Activated CD4-positive, alpha-beta T cell treated with anti-CD3 and anti-CD28 coated beads for 36 hours (primary cell): ENCODE data around the gene LSM4. TPM values are rescaled to one million over a fixed set of nuclear protein-coding genes. Genes with fewer than 3 reads are reported as not detected.
A peak's percentile ranks its signal among the peaks of the same experiment; 100 is the strongest.

ENCODE experiments used
- ATAC-seq: fragments of 200-7000 bp; cut with Tn5 transposase; one replicate; pipeline ENCODE4 v1.10.0; 2021; ENCODE audit warnings: mild to moderate bottlenecking, moderate library complexity
- CTCF ChIA-PET: fragments of 350-600 bp; sonication (Branson Sonifier 250); formaldehyde crosslinking; loops from one replicate; lab custom pipeline; 2021; ENCODE audit warnings: antibody characterized with exemption; lab: Charles Lee
- POLR2A ChIA-PET: fragments of 350-600 bp; sonication (Branson Sonifier 250); formaldehyde crosslinking; loops from one replicate; lab custom pipeline; 2021; ENCODE audit warnings: antibody characterized with exemption, inconsistent platforms; lab: Charles Lee
- DNase-seq: peaks from one replicate; pipeline ENCODE4 v3.0.0-alpha.2; 2020
- H3K27ac Mint-ChIP-seq: one replicate; pipeline ENCODE4 v1.8.0; 2021; ENCODE audit warnings: mixed read lengths
- H3K27me3 Mint-ChIP-seq: one replicate; pipeline ENCODE4 v1.8.0; 2021; ENCODE audit warnings: mixed read lengths
- H3K36me3 Mint-ChIP-seq: one replicate; pipeline ENCODE4 v1.8.0; 2021; ENCODE audit warnings: low read depth, mixed read lengths
- H3K4me1 Mint-ChIP-seq: one replicate; pipeline ENCODE4 v1.8.0; 2021; ENCODE audit warnings: mixed read lengths
- H3K4me3 Mint-ChIP-seq: one replicate; pipeline ENCODE4 v1.8.0; 2021; ENCODE audit warnings: mild to moderate bottlenecking, moderate library complexity, mixed read lengths
- H3K9me3 Mint-ChIP-seq: one replicate; pipeline ENCODE4 v1.8.0; 2021; ENCODE audit warnings: low read depth, mixed read lengths
- intact Hi-C, 2 experiments: fragments of 100-400 bp; cut with DNase I in 1 of 2; cut with micrococcal nuclease in 1 of 2; formaldehyde crosslinking; loops; one replicate each; pipeline versions ENCODE4 v1.14.2 to v1.15.1; 2022 to 2024; cut with DNase I, micrococcal nuclease
- total RNA-seq, 2 experiments: library from RNA; stranded (reverse); gene quantifications; one replicate each; pipeline ENCODE4 v1.2.3, GENCODE V29; 2021

LSM4 gene
- total RNA-seq, 2 experiments from 2014 or later: 269 to 370 TPM

- peaks cover 5% of the 10 kb centered on the region for H3K9me3 Mint-ChIP-seq
- ATAC-seq: no peak
- ChIA-PET POLR2A (interaction anchor here (2.5 to 6.5 kb wide), 2 partner anchors 8 to 17 kb away, joined by 17 to 291 read pairs; partner anchors contain the start of gene JUND), CTCF (interaction anchor here (0.5 to 1.7 kb wide), 4 partner anchors 9 to 330 kb away, joined by 3 to 7 read pairs (median 4); no protein-coding TSS in a partner anchor)
- intact Hi-C loops: no loop called here
- H3K27ac Mint-ChIP-seq: peak overlapping the region; percentile 93
- peaks cover 12% of the 10 kb centered on the region for H3K36me3 Mint-ChIP-seq
- H3K4me3 Mint-ChIP-seq: no peak overlapping the region
- peaks cover 66% of the 10 kb centered on the region for H3K4me1 Mint-ChIP-seq
- no peaks in the 10 kb centered on the region for H3K27me3 Mint-ChIP-seq
- DNase-seq: no peak
These were observed 34.8 kb downstream of the LSM4 start for GRCh38 chr19:18287836-18288772.

GRCh38 chr19:18286973-18287635 lies 35.8 kb downstream of the LSM4 start:
- ATAC-seq (no peak), DNase-seq (no peak)
- H3K9me3 Mint-ChIP-seq: peaks cover 5% of the 10 kb centered on the region
- peak overlapping the region; percentile 93 for H3K27ac Mint-ChIP-seq
- POLR2A ChIA-PET: no interaction called here
- H3K4me1 Mint-ChIP-seq: peaks cover 73% of the 10 kb centered on the region
- CTCF ChIA-PET: interaction anchor here (0.7 to 1.5 kb wide), 2 partner anchors 9 to 35 kb away, joined by 5 read pairs; partner anchors contain the start of gene LSM4
- no peak overlapping the region for H3K4me3 Mint-ChIP-seq
- intact Hi-C loops: no loop called here
- H3K36me3 Mint-ChIP-seq: peaks cover 11% of the 10 kb centered on the region
- H3K27me3 Mint-ChIP-seq: no peaks in the 10 kb centered on the region

GRCh38 chr19:18284712-18285360 lies 38.0 kb downstream of the LSM4 start:
- peaks cover 13% of the 10 kb centered on the region for H3K36me3 Mint-ChIP-seq
- peak overlapping the region; percentile 54 for H3K4me3 Mint-ChIP-seq
- H3K27me3 Mint-ChIP-seq: no peaks in the 10 kb centered on the region
- intact Hi-C loops: loop anchor here in 1 of 2 experiments (5.0 kb wide), 1 partner anchor 257 kb away; the partner anchor contains the start of gene FKBP8
- ATAC-seq (peak; percentile 17), DNase-seq (peak; percentile 82)
- peak overlapping the region; percentile 91 for H3K27ac Mint-ChIP-seq
- H3K9me3 Mint-ChIP-seq: peaks cover 3% of the 10 kb centered on the region
- H3K4me1 Mint-ChIP-seq: peaks cover 60% of the 10 kb centered on the region
- CTCF ChIA-PET: interaction anchor here (0.7 to 0.9 kb wide), 3 partner anchors 44 to 425 kb away, joined by 3 to 4 read pairs (median 3); partner anchors contain the start of gene RPL18A
- POLR2A ChIA-PET: interaction anchor here (1.0 to 11.4 kb wide), 2 partner anchors 8 to 16 kb away, joined by 3 to 284 read pairs; no protein-coding TSS in a partner anchor

- ATAC-seq (no peak), DNase-seq (no peak)
- H3K4me1 Mint-ChIP-seq: peaks cover 59% of the 10 kb centered on the region
- ChIA-PET POLR2A (interaction anchor here (0.7 to 11.4 kb wide), 2 partner anchors 17 to 200 kb away, joined by 5 to 284 read pairs; no protein-coding TSS in a partner anchor), CTCF (no interaction called here)
- H3K27me3 Mint-ChIP-seq: no peaks in the 10 kb centered on the region
- H3K4me3 Mint-ChIP-seq: peak overlapping the region; percentile 82
- peaks cover 3% of the 10 kb centered on the region for H3K9me3 Mint-ChIP-seq
- H3K27ac Mint-ChIP-seq: peak overlapping the region; percentile 98
- intact Hi-C loops: loop anchor here in 1 of 2 experiments (5.0 kb wide), 1 partner anchor 259 kb away; the partner anchor contains the start of gene FKBP8
- H3K36me3 Mint-ChIP-seq: peaks cover 28% of the 10 kb centered on the region
These were observed 39.5 kb downstream of the LSM4 start for GRCh38 chr19:18283338-18283737.

GRCh38 chr19:18282788-18283141 lies 40.1 kb downstream of the LSM4 start:
- peaks cover 3% of the 10 kb centered on the region for H3K9me3 Mint-ChIP-seq
- CTCF ChIA-PET: interaction anchor here (0.7 to 6.7 kb wide), 3 partner anchors 10 to 36 kb away, joined by 3 to 183 read pairs (median 81); partner anchors contain the start of gene LSM4
- ATAC-seq (no peak), DNase-seq (peak; percentile 58)
- intact Hi-C loops: loop anchor here (1.0 to 5.0 kb wide), 2 partner anchors 8 to 260 kb away; partner anchors contain the start of gene FKBP8 (in 1 of the 2)
- peak overlapping the region; percentile 98 for H3K27ac Mint-ChIP-seq
- peak overlapping the region; percentile 82 for H3K4me3 Mint-ChIP-seq
- POLR2A ChIA-PET: interaction anchor here (0.7 to 11.4 kb wide), 4 partner anchors 9 to 200 kb away, joined by 5 to 291 read pairs (median 246); partner anchors contain the start of gene LSM4
- peaks cover 60% of the 10 kb centered on the region for H3K4me1 Mint-ChIP-seq
- H3K36me3 Mint-ChIP-seq: peaks cover 33% of the 10 kb centered on the region
- H3K27me3 Mint-ChIP-seq: no peaks in the 10 kb centered on the region

DNA sequence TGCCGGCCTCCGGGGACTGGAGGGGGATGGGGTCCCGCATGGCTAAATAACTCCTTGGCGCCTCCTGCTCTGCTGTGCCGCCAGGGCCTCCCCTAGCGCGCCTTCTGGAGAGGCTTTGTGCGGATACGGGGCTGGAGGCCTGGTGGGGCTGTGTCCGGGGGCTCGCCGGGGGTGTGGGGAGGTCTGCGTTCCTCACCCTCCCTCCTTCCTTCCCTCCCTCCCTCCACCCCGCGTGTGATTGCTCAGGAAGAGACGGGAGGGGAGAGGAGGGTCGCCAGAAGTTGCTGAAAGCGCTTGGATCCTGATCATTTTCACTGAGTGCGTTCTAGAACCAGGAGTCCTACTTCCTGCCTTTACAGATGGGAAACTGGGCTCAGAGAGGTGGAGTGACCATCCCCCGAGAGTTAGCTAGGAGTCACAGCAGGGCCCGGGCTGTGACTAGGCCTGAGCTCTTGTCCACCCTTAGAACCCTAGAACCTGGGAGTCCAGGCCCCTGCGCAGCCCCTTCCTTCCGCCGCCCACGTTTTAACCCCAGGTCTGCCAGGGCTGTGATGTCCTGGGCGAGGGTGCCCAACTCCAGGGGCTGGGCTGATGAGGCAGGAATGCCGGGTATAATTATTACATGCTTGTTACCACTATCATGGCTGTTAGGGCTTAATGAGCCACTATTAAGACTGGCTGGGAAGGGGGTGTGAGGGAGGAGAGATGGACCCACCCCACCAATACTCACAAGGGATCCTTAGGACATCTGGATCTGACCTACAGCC lies 40.7 kb downstream of the LSM4 start:
- intact Hi-C loops: loop anchor here (1.0 to 5.0 kb wide), 2 partner anchors 8 to 260 kb away; partner anchors contain the start of gene FKBP8 (in 1 of the 2)
- H3K27ac Mint-ChIP-seq: peak overlapping the region; percentile 98
- H3K36me3 Mint-ChIP-seq: peaks cover 38% of the 10 kb centered on the region
- DNase-seq (peak; percentile 60), ATAC-seq (peak; percentile 40)
- no peaks in the 10 kb centered on the region for H3K27me3 Mint-ChIP-seq
- ChIA-PET CTCF (interaction anchor here (0.6 to 7.5 kb wide), 6 partner anchors 10 to 89 kb away, joined by 3 to 208 read pairs (median 50); partner anchors contain the start of genes LSM4 and MPV17L2), POLR2A (interaction anchor here (0.6 to 11.4 kb wide), 19 partner anchors 10 to 921 kb away, joined by 3 to 291 read pairs (median 4); partner anchors contain the start of genes CCDC124, LSM4, MPV17L2 and NR2C2AP)
- H3K9me3 Mint-ChIP-seq: peaks cover 3% of the 10 kb centered on the region
- H3K4me3 Mint-ChIP-seq: peak overlapping the region; percentile 82
- H3K4me1 Mint-ChIP-seq: peaks cover 62% of the 10 kb centered on the region

DNA sequence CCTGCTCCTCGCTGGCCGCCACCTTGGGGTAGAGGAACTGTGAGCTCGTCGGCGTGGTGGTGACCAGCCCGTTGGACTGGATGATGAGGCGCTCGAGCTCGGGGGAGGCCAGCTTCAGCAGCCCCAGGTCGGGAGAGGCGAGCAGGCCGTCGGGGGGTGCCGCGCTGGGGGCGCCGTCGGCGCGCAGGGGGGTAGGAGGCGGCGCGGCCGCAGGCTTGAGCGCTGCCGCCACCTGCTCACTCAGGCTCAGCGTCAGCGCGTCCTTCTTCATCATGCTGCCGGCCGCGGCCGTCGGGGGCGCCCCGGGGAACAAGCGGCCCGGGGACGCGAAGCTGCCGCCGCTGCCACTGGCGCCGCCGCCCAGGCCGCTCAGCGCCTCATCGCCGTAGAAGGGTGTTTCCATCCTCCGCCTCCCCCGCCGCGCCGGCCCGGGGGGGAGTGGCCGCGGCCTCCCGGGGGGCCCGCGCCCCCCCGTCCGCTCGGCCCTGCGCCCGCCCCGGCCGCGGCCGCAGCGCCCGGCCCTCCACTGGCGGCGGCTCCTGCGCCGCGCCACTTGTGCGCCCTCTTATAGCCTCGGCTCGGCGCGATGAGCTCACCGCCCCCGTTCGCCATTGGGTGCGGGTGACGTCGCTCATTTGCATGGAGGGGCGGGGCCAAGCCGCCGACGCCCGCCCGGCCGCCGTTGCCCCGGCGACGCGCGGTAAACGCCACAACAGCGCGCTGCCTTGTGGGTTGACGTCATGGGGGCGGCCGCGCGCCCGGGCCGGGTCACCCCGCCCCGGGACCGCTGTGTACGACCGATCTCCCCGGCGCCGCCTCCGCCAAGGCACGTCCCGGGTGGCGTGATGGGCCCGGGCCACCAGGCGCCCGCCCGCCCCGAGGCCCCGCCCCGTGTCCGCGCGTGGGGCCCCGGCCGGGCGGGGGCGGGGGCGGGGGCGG lies 41.5 kb downstream of the LSM4 start, which contains the start of gene JUND:
JUND (minus strand) TSS at position 541 of the 939 bp plus-strand sequence; CDS start at position 403, 138 bp downstream.
- peak; percentile 69 for ATAC-seq
- peak; percentile 98 for DNase-seq
- peak within 1 kb of the TSS; percentile 98 for H3K27ac Mint-ChIP-seq
- H3K9me3 Mint-ChIP-seq: peaks cover 2% of the 10 kb centered on the region
- CTCF ChIA-PET: interaction anchor here (0.5 to 7.5 kb wide), 13 partner anchors 8 to 480 kb away, joined by 3 to 208 read pairs (median 3); partner anchors contain the start of genes LSM4, MAST3 and MPV17L2
- H3K4me3 Mint-ChIP-seq: peak within 1 kb of the TSS; percentile 86
- intact Hi-C loops: loop anchor here (1.0 to 5.0 kb wide), 4 partner anchors 9 to 261 kb away; partner anchors contain the start of genes ELL (in 1 of the 2) and FKBP8 (in 1 of the 2)
- H3K27me3 Mint-ChIP-seq: no peaks in the 10 kb centered on the region
- H3K4me1 Mint-ChIP-seq: peaks cover 54% of the 10 kb centered on the region
- H3K36me3 Mint-ChIP-seq: peaks cover 37% of the 10 kb centered on the region
- POLR2A ChIA-PET: interaction anchor here (0.6 to 11.4 kb wide), 21 partner anchors 10 to 921 kb away, joined by 3 to 291 read pairs (median 4); partner anchors contain the start of genes CCDC124, LSM4, MPV17L2 and NR2C2AP

GRCh38 chr19:18280247-18281081 lies 42.4 kb downstream of the LSM4 start:
- peaks cover 35% of the 10 kb centered on the region for H3K36me3 Mint-ChIP-seq
- intact Hi-C loops: loop anchor here in 1 of 2 experiments (1.0 to 5.0 kb wide), 4 partner anchors 10 to 262 kb away; partner anchors contain the start of genes ELL and FKBP8
- H3K9me3 Mint-ChIP-seq: no peaks in the 10 kb centered on the region
- DNase-seq (peak; percentile 86), ATAC-seq (peak; percentile 5)
- H3K4me1 Mint-ChIP-seq: peaks cover 51% of the 10 kb centered on the region
- no peaks in the 10 kb centered on the region for H3K27me3 Mint-ChIP-seq
- ChIA-PET CTCF (interaction anchor here (0.6 to 7.5 kb wide), 17 partner anchors 9 to 183 kb away, joined by 3 to 208 read pairs (median 7); partner anchors contain the start of genes LSM4 and MAST3), POLR2A (interaction anchor here (0.5 to 11.4 kb wide), 15 partner anchors 11 to 294 kb away, joined by 3 to 291 read pairs (median 15); partner anchors contain the start of genes LSM4, MAST3, MPV17L2 and PGPEP1)
- peak overlapping the region; percentile 86 for H3K4me3 Mint-ChIP-seq
- H3K27ac Mint-ChIP-seq: peak overlapping the region; percentile 94
